ENCODE data around the gene LCLAT1. TPM values are rescaled to one million over a fixed set of nuclear protein-coding genes. Genes with fewer than 3 reads are reported as not detected.

Gene LCLAT1
- total RNA-seq, 4 donors from 2014 or later, result 25.3 to 55.4 (median 43.1) TPM

GRCh38 chr2:30527859-30528258, 80.8 kb downstream of the LCLAT1 start:
- no peak overlapping the region for H3K4me3 ChIP-seq
- WGBS, 2 donors (ENCODE audit: low coverage in 1 of 2), result 63 to 73% methylated on average over 1 to 2 of the region's 2 CpGs
- peaks cover 0 to 8% of the 10 kb centered on the region in 2 donors for H3K36me3 ChIP-seq
- TF ChIP-seq EP300 (IDR thresholded peaks at IDR 0.05), result no peak
- TF ChIP-seq CTCF (IDR thresholded peaks at IDR 0.05), result no peak
- no peak for TF ChIP-seq POLR2A (IDR thresholded peaks at IDR 0.05)
- TF ChIP-seq POLR2AphosphoS5 (IDR thresholded peaks at IDR 0.05), result no peak
- H3K27ac ChIP-seq, result peak overlapping the region; percentile 20 to 53 (median 44)
- no peaks in the 10 kb centered on the region for H3K27me3 ChIP-seq
- no peak for ATAC-seq
- peaks cover 0 to 31% (median 6%) of the 10 kb centered on the region in 3 donors for H3K4me1 ChIP-seq
- H3K9me3 ChIP-seq, result no peaks in the 10 kb centered on the region

- H3K27me3 ChIP-seq, result no peaks in the 10 kb centered on the region
- no peaks in the 10 kb centered on the region for H3K9me3 ChIP-seq
- TF ChIP-seq CTCF (IDR thresholded peaks at IDR 0.05) (no peak), POLR2A (IDR thresholded peaks at IDR 0.05) (no peak)
- no peak for ATAC-seq
- no peak overlapping the region for H3K27ac ChIP-seq
- H3K4me3 ChIP-seq, result no peak overlapping the region
- peaks cover 0 to 31% (median 6%) of the 10 kb centered on the region in 3 donors for H3K4me1 ChIP-seq
- WGBS, 2 donors (ENCODE audit: low coverage in 1 of 2), result 100% methylated on average over 2 of the region's 2 CpGs
- H3K36me3 ChIP-seq, result peaks cover 0 to 24% of the 10 kb centered on the region in 2 donors
Measured at GRCh38 chr2:30530346-30530745, 83.3 kb downstream of the LCLAT1 start.

GRCh38 chr2:30541680-30542079, 94.6 kb downstream of the LCLAT1 start:
- H3K9me3 ChIP-seq, result peaks cover 0 to 9% (median 0%) of the 10 kb centered on the region in 3 donors
- TF ChIP-seq POLR2A (IDR thresholded peaks at IDR 0.05) (no peak), EP300 (IDR thresholded peaks at IDR 0.05) (no peak), POLR2AphosphoS5 (IDR thresholded peaks at IDR 0.05) (no peak)
- ATAC-seq, result no peak
- no peak overlapping the region for H3K27ac ChIP-seq
- 100% methylated on average over 1 of the region's 1 CpG; no CpG with 5 or more reads in 1 of the 2 donors for WGBS, 2 donors (ENCODE audit: low coverage in 1 of 2)
- no peaks in the 10 kb centered on the region for H3K27me3 ChIP-seq
- no peaks in the 10 kb centered on the region for H3K36me3 ChIP-seq
- peaks cover 0 to 27% (median 0%) of the 10 kb centered on the region in 3 donors for H3K4me1 ChIP-seq
- H3K4me3 ChIP-seq, result no peak overlapping the region

- Histone ChIP-seq H3K4me1 (peaks cover 0 to 31% (median 0%) of the 10 kb centered on the region in 3 donors), H3K27me3 (no peaks in the 10 kb centered on the region), H3K4me3 (no peak overlapping the region), H3K9me3 (peaks cover 0 to 6% (median 0%) of the 10 kb centered on the region in 3 donors), H3K36me3 (no peaks in the 10 kb centered on the region), H3K27ac (no peak overlapping the region)
- TF ChIP-seq CTCF (IDR thresholded peaks at IDR 0.05) (no peak), POLR2AphosphoS5 (IDR thresholded peaks at IDR 0.05) (no peak), EP300 (IDR thresholded peaks at IDR 0.05) (no peak), POLR2A (IDR thresholded peaks at IDR 0.05) (no peak)
- no peak for ATAC-seq
- 54 to 70% methylated on average over 1 of the region's 1 CpG for WGBS, 2 donors (ENCODE audit: low coverage in 1 of 2)
Measured at GRCh38 chr2:30545875-30546274, 98.8 kb downstream of the LCLAT1 start.

- WGBS, 2 donors (ENCODE audit: low coverage in 1 of 2), result 92 to 100% methylated on average over 1 to 2 of the region's 2 CpGs
- Histone ChIP-seq H3K36me3 (no peaks in the 10 kb centered on the region), H3K27me3 (no peaks in the 10 kb centered on the region), H3K4me3 (no peak overlapping the region), H3K27ac (no peak overlapping the region), H3K4me1 (peaks cover 0 to 31% (median 0%) of the 10 kb centered on the region in 3 donors), H3K9me3 (peaks cover 0 to 6% (median 0%) of the 10 kb centered on the region in 3 donors)
- no peak for ATAC-seq
- TF ChIP-seq EP300 (IDR thresholded peaks at IDR 0.05) (no peak), POLR2AphosphoS5 (IDR thresholded peaks at IDR 0.05) (no peak), CTCF (IDR thresholded peaks at IDR 0.05) (no peak), POLR2A (IDR thresholded peaks at IDR 0.05) (no peak)
Measured at GRCh38 chr2:30548386-30548785, 101.3 kb downstream of the LCLAT1 start.
